GM21367 (cell line): ENCODE results near the gene PCYT1B.
"Not testable (repeated sequence)": the region's sequence is repeated elsewhere in the genome, so short reads cannot be mapped to it uniquely, and the experiment has no call there.

Source experiments
- ATAC-seq: cut with Tn5 transposase; IDR thresholded peaks from one replicate; pipeline ENCODE4 v1.9.1; 2021; ENCODE audit not compliant: unreplicated experiment

Gene PCYT1B

GRCh38 chrX:24646745-24647182 lies 383 bp downstream of the PCYT1B start:
- no peak for ATAC-seq

DNA sequence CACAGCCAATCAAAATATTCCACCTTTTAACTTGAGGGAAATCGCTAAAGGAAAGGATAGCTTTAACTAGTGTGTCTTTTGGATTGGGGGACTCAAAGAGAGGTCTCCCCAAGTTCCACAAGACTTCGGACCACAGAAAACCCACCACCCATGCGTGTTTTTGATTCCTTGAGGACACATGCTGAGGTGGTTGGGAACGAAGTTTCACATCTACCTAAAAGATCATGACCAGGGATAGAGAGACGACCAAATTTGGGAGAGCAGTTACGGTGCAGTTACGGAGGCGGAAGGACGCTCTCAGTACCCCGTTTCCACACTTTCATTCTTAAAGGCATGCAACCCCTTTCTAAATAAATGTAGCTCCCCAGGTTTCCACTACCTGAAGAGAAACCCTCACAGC lies 1.1 kb downstream of the PCYT1B start:
- no peak for ATAC-seq

DNA sequence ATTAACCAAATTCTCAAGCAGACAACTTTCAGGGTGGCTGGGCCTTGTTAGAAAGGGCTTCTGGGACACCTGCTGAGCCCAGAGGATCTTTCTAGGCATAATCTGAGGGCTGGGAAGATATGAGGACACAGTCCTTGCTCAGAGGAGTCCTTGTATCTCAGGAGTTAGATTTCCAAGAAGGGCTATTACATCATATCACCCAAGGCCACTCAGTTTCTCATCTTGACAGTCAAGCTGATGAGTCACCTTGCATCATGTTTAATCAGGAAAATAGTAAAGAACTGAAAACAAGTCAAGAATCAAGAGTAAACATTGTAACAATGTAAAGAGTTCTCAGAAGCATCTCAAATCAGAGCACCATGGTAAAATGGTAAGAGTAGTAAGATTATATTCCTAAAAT lies 4.0 kb downstream of the PCYT1B start:
- no peak for ATAC-seq

- no peak for ATAC-seq
Measured at GRCh38 chrX:24629701-24630100, 17.4 kb downstream of the PCYT1B start.

DNA sequence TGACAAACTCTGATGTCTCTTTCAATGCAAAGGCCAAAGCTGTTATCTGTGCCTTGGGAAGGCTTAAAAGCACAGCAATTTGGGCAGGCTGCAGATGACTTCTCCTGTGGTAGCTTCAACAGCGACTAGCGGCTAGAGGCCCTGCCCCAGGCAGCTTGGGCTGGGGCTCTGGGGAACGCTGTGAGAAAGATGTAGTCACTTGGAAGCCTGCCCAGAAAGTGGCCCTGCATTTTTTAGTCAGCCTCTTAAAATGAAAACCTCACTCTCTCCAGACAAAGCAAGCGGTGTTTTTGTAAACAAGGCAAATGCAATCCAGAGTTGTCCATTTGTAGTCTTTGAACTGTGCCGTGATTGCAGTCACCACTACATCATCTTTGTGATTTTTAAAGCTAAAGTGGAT lies 27.5 kb downstream of the PCYT1B start:
- ATAC-seq = no peak

GRCh38 chrX:24610516-24610915 lies 36.6 kb downstream of the PCYT1B start:
- ATAC-seq = no peak

GRCh38 chrX:24607616-24608015 lies 39.5 kb downstream of the PCYT1B start:
- ATAC-seq = no peak

DNA sequence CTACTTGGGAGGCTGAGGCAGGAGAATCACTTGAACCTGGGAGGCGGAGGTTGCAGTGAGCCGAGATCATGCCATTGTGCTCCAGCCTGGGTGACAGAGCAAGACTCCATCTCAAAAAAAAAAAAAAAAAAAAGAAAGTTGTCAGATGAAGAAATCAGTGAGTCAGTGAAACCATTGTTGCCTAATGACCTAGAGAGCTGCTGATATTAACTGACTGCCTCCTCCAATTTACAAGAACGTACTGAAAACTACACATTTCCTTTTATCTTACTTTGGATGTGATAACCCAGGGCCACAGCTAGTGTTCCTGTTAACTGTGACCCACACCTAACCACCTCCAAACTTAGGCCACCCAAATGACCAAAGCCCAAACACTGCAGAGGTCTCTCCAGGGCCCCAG lies 41.2 kb downstream of the PCYT1B start:
- ATAC-seq = not testable (repeated sequence)

DNA sequence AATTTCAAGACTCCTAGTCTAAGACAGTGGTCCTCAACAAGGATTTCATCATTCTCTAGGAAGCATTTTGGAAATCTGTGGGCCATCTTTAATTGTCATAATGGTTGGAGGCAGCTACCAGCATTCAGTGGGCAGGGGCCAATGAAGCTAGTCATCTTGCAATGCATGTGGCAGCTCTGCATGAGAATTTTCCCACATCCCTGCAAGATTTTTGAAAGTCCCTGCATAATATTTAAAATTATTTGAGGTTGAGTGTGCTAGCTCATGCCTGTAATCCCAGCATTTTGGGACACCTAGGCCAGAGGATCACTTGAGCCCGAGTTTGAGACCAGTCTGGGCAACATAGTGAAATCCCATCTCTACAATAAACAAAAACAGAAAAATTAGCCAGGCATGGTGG lies 44.0 kb downstream of the PCYT1B start:
- ATAC-seq = no peak

DNA sequence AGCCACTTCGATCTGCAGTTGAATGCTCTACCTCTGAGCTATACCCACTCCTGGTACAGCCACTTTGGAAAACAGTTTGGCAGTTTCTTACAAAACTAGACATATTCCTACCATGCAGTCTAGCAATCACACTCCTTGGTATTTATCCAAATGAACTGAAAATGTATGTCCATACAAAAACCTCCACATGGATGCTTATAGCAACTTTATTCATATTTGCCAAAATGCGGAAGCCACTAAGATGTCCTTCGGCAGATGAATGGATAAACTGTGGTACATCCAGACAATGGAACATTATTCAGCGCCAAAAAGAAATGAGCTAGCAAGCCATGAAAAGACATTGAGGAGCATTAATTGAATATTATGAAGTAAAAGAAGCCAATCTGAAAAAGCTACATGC lies 45.3 kb downstream of the PCYT1B start:
- ATAC-seq = no peak

DNA sequence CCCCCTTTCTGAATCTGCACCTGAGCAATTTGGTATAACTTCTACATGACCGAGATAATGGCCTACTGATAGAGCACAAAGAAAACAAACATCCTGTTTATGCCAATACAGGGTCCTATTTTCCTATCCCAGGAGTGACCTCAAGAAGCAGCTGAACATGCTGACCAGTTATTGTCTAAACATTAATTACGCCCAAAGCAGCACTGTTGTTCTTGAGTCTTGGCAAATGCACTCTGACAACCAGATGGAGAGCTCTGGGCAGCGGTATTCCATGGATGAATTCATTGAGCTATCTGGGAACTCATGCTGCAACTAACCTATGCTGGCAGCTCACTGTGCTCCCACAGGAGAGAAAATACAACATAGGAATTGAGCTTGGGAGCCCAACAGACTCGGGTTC lies 52.6 kb downstream of the PCYT1B start:
- no peak for ATAC-seq

DNA sequence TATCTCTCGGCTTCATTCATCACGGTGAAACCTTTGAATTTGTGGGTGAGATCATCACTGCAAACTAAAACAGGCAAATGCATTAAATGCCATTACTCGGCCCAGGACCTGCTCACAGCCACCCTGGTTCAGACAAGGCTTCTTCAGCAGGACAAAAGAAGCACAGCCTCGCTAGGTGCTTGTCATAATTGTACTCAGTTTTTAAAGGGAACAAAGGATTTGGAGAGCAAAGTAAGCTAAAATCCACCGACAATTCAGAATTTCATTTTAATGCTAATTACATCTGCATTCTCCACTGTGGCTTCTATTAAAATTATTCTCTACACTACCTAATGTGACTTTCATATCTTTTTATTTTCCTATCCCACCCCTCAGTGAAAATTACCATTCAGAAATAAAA lies 57.0 kb downstream of the PCYT1B start:
- no peak for ATAC-seq

- ATAC-seq = no peak
Measured at GRCh38 chrX:24577091-24577490, 70.1 kb downstream of the PCYT1B start.

GRCh38 chrX:24575496-24575895 lies 71.7 kb downstream of the PCYT1B start:
- ATAC-seq = no peak

- no peak for ATAC-seq
Measured at GRCh38 chrX:24574743-24575142, 72.4 kb downstream of the PCYT1B start.

GRCh38 chrX:24567169-24567568 lies 80.0 kb downstream of the PCYT1B start:
- no peak for ATAC-seq

DNA sequence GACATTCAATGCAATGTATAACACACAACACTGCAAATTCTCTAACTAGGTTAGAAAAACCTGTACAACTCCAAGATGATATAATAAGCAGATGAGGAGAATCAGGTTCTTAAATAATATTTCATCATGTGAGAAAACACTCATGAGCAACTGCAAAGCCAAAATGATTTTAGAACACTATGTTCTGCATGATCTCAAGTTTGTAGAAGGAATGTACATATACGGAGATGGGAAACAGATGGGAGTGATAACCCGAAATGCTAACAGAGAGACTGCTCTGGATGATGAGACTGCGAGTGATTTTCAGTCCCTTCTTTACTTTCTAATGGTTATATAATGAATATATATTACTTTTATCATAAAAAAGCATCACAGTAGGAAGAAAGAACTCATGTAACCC lies 80.9 kb downstream of the PCYT1B start:
- no peak for ATAC-seq

- no peak for ATAC-seq
Measured at GRCh38 chrX:24563291-24564010, 83.7 kb downstream of the PCYT1B start.

GRCh38 chrX:24561121-24561520 lies 86.0 kb downstream of the PCYT1B start:
- ATAC-seq = no peak

DNA sequence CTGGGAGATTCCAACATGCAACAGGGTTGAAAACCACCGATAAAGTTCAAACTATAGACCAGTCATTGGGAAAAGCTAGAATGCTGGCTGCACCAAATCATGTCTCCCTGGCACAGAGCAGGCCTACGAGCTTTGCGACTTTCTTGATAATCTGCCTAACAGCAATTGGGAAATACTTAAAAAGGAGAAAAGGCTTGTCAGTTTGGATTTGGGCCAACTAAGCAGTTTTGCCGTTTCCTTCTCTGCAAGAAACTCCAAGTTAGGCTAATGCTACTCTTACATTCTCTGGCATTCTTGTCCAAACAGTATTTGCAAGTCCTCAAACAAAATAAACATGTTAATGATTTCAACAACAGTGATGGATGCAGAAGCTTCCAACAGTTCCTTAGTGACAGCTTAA lies 94.1 kb downstream of the PCYT1B start:
- ATAC-seq = no peak

DNA sequence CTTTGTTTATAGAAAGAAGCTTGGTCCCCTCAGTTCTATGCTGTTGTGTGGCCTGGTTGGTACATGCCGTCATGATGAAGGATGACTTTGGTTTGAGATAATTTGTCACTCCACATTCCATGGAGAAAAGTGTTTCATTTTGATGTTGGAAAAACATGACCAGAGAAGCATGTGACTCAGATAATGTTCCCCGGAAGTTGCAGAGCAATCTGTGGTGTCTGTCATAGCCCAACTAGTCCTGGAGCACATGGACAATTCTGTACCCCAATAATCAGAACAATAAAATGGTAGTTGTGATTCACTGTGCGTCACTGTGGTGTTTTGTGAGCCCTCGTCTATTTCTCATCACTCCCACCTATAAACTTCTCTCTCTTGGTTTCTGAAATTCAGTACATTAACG lies 97.0 kb downstream of the PCYT1B start:
- ATAC-seq = no peak

GRCh38 chrX:24547961-24548360 lies 99.2 kb downstream of the PCYT1B start:
- no peak for ATAC-seq

- ATAC-seq = no peak
Measured at GRCh38 chrX:24542756-24543155, 104.4 kb downstream of the PCYT1B start.
